GM21786 (cell line): ENCODE data around the gene MTMR4.
"Not testable (repeated sequence)": the region's sequence is repeated elsewhere in the genome, so short reads cannot be mapped to it uniquely, and the experiment has no call there.

ENCODE experiments used
- ATAC-seq: cut with Tn5 transposase; IDR thresholded peaks from one replicate; pipeline ENCODE4 v1.9.1; 2021; ENCODE audit not compliant: unreplicated experiment

The MTMR4 gene

GRCh38 chr17:58513965-58514769 is at the start of gene MTMR4:
Gene MTMR4 (minus strand): TSS chr17:58514638. CDS start chr17:58514407, 231 bp downstream.
- ATAC-seq, result no peak

GRCh38 chr17:58560511-58560910 is 46.1 kb upstream of the MTMR4 start:
- ATAC-seq, result no peak

GRCh38 chr17:58557981-58558380 is 43.5 kb upstream of the MTMR4 start:
- ATAC-seq, result no peak

GRCh38 chr17:58556833-58557250 is 42.4 kb upstream of the MTMR4 start:
- no peak for ATAC-seq

- ATAC-seq, result not testable (repeated sequence)
Observed at GRCh38 chr17:58555109-58555508, 40.7 kb upstream of the MTMR4 start.

- no peak for ATAC-seq
Observed at GRCh38 chr17:58541249-58541648, 26.8 kb upstream of the MTMR4 start.

GRCh38 chr17:58539698-58540097 is 25.3 kb upstream of the MTMR4 start:
- ATAC-seq, result no peak

GRCh38 chr17:58538811-58539409 is 24.5 kb upstream of the MTMR4 start:
- ATAC-seq, result no peak

- no peak for ATAC-seq
Observed at GRCh38 chr17:58537266-58537665, 22.8 kb upstream of the MTMR4 start.

GRCh38 chr17:58536542-58536941 is 22.1 kb upstream of the MTMR4 start:
- ATAC-seq, result no peak

GRCh38 chr17:58535431-58535830 is 21.0 kb upstream of the MTMR4 start:
- no peak for ATAC-seq

- ATAC-seq, result no peak
Observed at GRCh38 chr17:58534901-58535421, 20.5 kb upstream of the MTMR4 start.

- ATAC-seq, result no peak
Observed at GRCh38 chr17:58534331-58534730, 19.9 kb upstream of the MTMR4 start.

- ATAC-seq, result no peak
Observed at GRCh38 chr17:58533616-58534188, 19.3 kb upstream of the MTMR4 start.

GRCh38 chr17:58532555-58532951 is 18.1 kb upstream of the MTMR4 start:
- ATAC-seq, result no peak

GRCh38 chr17:58531661-58532554 is 17.5 kb upstream of the MTMR4 start:
- ATAC-seq, result no peak

GRCh38 chr17:58531122-58531521 is 16.7 kb upstream of the MTMR4 start:
- ATAC-seq, result no peak

GRCh38 chr17:58530655-58531054 is 16.2 kb upstream of the MTMR4 start:
- no peak for ATAC-seq

GRCh38 chr17:58529275-58529674 is 14.8 kb upstream of the MTMR4 start:
- no peak for ATAC-seq

GRCh38 chr17:58528443-58528842 is 14.0 kb upstream of the MTMR4 start:
- no peak for ATAC-seq

GRCh38 chr17:58527949-58528348 is 13.5 kb upstream of the MTMR4 start:
- peak; percentile 42 for ATAC-seq
